ENCODE data around the gene RETNLB.

DNA sequence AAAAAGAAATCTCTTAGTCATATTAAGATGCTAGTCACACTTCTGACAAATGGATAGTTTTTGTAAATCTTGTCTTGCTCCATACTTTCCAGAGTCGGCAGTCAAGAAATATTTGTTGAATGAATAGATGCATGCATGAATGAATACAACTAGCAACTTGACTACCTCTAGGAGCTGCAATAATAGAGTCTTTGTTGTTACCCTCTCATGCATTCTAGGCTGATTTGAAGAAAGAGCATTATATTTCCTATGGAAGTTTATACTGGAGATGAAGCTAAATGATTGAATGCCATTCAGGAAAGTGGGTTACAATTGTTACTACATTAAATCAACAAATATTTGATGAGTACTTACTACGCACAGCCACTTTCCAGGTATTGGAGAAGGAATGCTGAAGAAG, 47.2 kb upstream of the RETNLB start:
- TF ChIP-seq, protein P1, sequence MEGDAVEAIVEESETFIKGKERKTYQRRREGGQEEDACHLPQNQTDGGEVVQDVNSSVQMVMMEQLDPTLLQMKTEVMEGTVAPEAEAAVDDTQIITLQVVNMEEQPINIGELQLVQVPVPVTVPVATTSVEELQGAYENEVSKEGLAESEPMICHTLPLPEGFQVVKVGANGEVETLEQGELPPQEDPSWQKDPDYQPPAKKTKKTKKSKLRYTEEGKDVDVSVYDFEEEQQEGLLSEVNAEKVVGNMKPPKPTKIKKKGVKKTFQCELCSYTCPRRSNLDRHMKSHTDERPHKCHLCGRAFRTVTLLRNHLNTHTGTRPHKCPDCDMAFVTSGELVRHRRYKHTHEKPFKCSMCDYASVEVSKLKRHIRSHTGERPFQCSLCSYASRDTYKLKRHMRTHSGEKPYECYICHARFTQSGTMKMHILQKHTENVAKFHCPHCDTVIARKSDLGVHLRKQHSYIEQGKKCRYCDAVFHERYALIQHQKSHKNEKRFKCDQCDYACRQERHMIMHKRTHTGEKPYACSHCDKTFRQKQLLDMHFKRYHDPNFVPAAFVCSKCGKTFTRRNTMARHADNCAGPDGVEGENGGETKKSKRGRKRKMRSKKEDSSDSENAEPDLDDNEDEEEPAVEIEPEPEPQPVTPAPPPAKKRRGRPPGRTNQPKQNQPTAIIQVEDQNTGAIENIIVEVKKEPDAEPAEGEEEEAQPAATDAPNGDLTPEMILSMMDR (IDR thresholded peaks at IDR 0.05), result no peak
- TF ChIP-seq SIN3A (IDR thresholded peaks at IDR 0.05; ENCODE audit: borderline replicate concordance, low read depth, low read length) (no peak), JUND (IDR thresholded peaks at IDR 0.05) (no peak), FOXM1 (IDR thresholded peaks at IDR 0.05; ENCODE audit: low read depth) (no peak), TAF1 (IDR thresholded peaks at IDR 0.05; ENCODE audit: borderline replicate concordance, low read depth, low read length) (no peak), RAD21 (IDR thresholded peaks at IDR 0.05; ENCODE audit: low read length) (no peak), SMC3 (IDR thresholded peaks at IDR 0.05; ENCODE audit: low read depth, low read length) (no peak), GABPA (IDR thresholded peaks at IDR 0.05; ENCODE audit: low read depth) (no peak), NFIC (IDR thresholded peaks at IDR 0.05; ENCODE audit: borderline replicate concordance) (no peak), FOXJ3 (CRISPR knock-in tag; IDR thresholded peaks at IDR 0.05) (no peak)
- TF ChIP-seq, protein P2, sequence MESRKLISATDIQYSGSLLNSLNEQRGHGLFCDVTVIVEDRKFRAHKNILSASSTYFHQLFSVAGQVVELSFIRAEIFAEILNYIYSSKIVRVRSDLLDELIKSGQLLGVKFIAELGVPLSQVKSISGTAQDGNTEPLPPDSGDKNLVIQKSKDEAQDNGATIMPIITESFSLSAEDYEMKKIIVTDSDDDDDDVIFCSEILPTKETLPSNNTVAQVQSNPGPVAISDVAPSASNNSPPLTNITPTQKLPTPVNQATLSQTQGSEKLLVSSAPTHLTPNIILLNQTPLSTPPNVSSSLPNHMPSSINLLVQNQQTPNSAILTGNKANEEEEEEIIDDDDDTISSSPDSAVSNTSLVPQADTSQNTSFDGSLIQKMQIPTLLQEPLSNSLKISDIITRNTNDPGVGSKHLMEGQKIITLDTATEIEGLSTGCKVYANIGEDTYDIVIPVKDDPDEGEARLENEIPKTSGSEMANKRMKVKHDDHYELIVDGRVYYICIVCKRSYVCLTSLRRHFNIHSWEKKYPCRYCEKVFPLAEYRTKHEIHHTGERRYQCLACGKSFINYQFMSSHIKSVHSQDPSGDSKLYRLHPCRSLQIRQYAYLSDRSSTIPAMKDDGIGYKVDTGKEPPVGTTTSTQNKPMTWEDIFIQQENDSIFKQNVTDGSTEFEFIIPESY (IDR thresholded peaks at IDR 0.05; ENCODE audit: borderline replicate concordance, low read depth), result no peak
- TF ChIP-seq, protein P3, sequence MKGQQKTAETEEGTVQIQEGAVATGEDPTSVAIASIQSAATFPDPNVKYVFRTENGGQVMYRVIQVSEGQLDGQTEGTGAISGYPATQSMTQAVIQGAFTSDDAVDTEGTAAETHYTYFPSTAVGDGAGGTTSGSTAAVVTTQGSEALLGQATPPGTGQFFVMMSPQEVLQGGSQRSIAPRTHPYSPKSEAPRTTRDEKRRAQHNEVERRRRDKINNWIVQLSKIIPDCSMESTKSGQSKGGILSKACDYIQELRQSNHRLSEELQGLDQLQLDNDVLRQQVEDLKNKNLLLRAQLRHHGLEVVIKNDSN (IDR thresholded peaks at IDR 0.05; ENCODE audit: borderline replicate concordance, low read depth), result no peak
- TF ChIP-seq, protein P4, sequence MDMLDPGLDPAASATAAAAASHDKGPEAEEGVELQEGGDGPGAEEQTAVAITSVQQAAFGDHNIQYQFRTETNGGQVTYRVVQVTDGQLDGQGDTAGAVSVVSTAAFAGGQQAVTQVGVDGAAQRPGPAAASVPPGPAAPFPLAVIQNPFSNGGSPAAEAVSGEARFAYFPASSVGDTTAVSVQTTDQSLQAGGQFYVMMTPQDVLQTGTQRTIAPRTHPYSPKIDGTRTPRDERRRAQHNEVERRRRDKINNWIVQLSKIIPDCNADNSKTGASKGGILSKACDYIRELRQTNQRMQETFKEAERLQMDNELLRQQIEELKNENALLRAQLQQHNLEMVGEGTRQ (IDR thresholded peaks at IDR 0.05; ENCODE audit: borderline replicate concordance, low read depth, low read length), result no peak
